ENCODE measurements around the gene TCERG1.

Gene TCERG1

DNA sequence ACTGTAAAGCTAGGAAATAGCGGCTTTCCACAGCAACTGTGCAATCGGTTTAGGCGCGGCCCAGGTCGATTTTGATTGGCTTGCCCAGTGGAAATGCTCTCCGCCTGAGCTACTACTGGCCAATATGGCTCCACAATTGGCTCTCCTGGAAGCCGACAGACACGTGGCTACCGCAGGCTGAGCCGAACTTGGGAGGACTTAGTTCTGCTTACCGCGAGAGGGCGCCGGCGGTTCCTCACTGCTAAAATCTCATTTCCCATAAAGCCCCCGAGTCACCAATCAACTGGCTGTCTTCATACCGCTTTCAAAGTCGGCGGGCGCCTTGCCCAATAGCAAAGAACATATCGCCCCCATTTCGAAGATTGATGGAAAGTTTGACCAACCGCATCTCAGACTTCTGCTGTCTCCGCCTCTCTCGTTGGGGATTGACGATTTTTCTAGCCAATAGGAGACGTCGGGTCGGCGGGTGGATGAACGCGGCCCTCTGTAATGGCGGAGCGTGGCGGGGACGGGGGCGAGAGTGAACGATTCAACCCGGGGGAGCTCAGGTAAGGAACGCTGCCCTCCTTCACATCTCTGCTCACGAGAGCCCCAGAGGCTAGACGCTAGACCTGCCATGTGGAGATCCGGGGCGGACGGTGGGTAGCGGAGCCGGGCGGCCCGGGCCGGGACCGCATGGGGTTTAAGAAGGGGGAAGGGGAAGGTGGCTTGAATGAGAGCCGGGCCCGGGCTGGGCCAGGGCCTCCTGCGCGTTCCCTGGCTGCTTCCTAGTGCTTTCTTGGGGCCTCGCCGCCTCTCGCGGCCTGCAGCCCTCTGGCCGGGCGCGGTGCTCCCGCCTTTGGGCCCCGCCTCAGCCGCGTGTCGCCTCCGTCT lies at the start of gene TCERG1:
TSS of gene TCERG1 (plus strand) at position 473 of the 873 bp plus-strand sequence. CDS start at position 490, 17 bp downstream.
- H3K4me3 ChIP-seq (ENCODE audit: low read depth, low read length), result peak within 1 kb of the TSS; percentile 94
- in situ Hi-C loops (cut with HindIII; ENCODE audit: low sequenced_read_pairs), result no loop called here

DNA sequence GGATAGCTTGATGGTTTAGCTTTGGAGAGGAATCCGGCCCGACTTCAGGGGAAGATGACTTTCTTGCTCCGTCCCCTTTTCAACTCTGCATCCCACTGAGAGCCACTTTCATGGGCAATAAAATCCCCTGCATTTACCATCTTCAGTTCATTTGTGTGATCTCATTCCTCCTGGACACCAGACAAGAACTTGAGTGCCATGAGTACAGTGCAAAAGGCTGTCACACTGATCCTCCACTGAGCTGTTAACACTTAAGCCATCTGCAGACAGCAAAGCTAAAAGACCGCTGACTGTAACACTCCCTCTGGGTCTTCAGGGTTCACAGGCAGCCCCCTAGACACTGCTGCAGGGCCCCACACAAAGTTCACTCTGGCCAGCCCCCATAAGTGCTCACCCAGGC lies 48.3 kb upstream of the TCERG1 start:
- no peak overlapping the region for H3K4me3 ChIP-seq (ENCODE audit: low read depth, low read length)
- DNase-seq (ENCODE audit: low read depth), result no peak
- no peak for TF ChIP-seq CTCF (IDR thresholded peaks at IDR 0.05; ENCODE audit: low read depth, low read length, missing control alignments)
- in situ Hi-C loops (cut with HindIII; ENCODE audit: low sequenced_read_pairs), result no loop called here

More for the DNA sequence above, at the start of gene TCERG1:
- peak; percentile 70 for TF ChIP-seq CTCF (IDR thresholded peaks at IDR 0.05; ENCODE audit: low read depth, low read length, missing control alignments)
- DNase-seq (ENCODE audit: low read depth), result peak; percentile 100

- no peak for TF ChIP-seq CTCF (IDR thresholded peaks at IDR 0.05; ENCODE audit: low read depth, low read length, missing control alignments)
- in situ Hi-C loops (cut with HindIII; ENCODE audit: low sequenced_read_pairs), result no loop called here
- H3K4me3 ChIP-seq (ENCODE audit: low read depth, low read length), result no peak overlapping the region
- no peak for DNase-seq (ENCODE audit: low read depth)
These were observed 47.7 kb upstream of the TCERG1 start for GRCh38 chr5:146399481-146399880.

DNA sequence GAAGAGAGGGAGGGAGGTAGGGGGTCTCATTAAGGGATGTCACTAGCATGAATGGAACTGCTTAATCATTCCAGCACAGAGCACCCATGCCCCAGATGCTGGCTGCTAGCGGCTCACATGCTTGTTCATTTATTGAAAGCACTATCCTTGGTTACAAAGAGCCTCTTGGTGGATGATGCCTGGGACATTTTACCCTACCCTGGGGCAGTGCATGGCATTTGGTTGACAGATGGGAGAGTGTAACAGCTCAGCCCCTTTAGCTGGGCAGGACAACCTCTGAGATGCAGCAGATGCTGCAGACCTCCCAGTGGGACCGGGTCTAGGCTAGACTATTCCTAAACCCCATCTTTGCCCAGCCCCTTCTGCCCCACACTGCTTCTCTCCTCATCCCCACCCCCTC lies 46.9 kb upstream of the TCERG1 start:
- no peak for TF ChIP-seq CTCF (IDR thresholded peaks at IDR 0.05; ENCODE audit: low read depth, low read length, missing control alignments)
- no peak for DNase-seq (ENCODE audit: low read depth)
- in situ Hi-C loops (cut with HindIII; ENCODE audit: low sequenced_read_pairs), result no loop called here
- no peak overlapping the region for H3K4me3 ChIP-seq (ENCODE audit: low read depth, low read length)

DNA sequence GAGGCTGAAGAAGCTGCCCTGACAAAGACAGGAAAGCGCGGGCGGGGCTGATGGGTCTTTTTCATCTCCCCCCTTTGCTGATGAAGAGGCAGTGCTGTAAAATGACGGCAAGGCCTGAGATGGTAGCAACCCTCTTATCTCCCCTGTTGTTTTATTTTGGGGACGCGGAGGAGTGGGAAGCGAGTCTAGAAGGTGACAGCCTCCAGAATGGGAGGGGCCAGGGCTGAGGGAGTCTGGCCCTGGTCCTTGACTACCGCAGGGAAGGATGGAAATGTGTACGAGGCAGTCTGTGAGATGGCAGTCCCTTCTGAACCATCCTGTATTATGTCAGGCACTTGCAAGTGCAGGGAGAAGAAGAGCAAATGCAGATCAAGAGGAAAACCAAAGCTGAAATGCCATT lies 46.1 kb upstream of the TCERG1 start:
- in situ Hi-C loops (cut with HindIII; ENCODE audit: low sequenced_read_pairs), result no loop called here
- H3K4me3 ChIP-seq (ENCODE audit: low read depth, low read length), result no peak overlapping the region
- no peak for TF ChIP-seq CTCF (IDR thresholded peaks at IDR 0.05; ENCODE audit: low read depth, low read length, missing control alignments)
- DNase-seq (ENCODE audit: low read depth), result no peak

DNA sequence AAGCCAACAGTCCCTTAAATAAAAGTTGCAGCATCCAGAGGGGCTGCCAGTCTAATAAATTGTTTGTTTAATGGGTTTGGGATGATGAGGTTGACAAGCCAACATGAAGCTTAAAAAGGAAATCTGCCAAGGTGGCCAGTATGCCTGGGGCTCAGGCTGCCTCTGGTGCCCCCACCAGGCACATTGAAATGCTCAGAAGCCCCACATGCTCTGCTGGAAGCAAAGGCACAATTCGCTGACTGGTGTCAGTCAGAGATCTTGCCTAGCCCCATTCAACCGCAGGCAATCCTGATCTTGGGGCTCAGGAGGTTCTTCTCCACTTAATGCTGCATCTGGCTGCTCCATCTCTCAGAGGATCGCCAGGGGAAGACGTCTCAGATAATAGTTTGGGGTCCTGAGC lies 44.2 kb upstream of the TCERG1 start:
- no peak for DNase-seq (ENCODE audit: low read depth)
- TF ChIP-seq CTCF (IDR thresholded peaks at IDR 0.05; ENCODE audit: low read depth, low read length, missing control alignments), result no peak
- no peak overlapping the region for H3K4me3 ChIP-seq (ENCODE audit: low read depth, low read length)
- in situ Hi-C loops (cut with HindIII; ENCODE audit: low sequenced_read_pairs), result no loop called here

Measured in astrocyte of the cerebellum (primary cell).